ENCODE data around the gene SIGLEC14.

GRCh38 chr19:51691584-51692428 is 45.2 kb upstream of the SIGLEC14 start:
- TF ChIP-seq KLF16 (tag by site-specific recombination; IDR thresholded peaks at IDR 0.05) (no peak), ZNF660 (tag by site-specific recombination; IDR thresholded peaks at IDR 0.05) (no peak), TSHZ1 (tag by site-specific recombination; IDR thresholded peaks at IDR 0.05; ENCODE audit: borderline replicate concordance) (no peak), ZBTB7A (tag by site-specific recombination; IDR thresholded peaks at IDR 0.05; ENCODE audit: low read depth) (no peak), ZSCAN30 (tag by site-specific recombination; IDR thresholded peaks at IDR 0.05) (no peak), ZNF843 (tag by site-specific recombination; IDR thresholded peaks at IDR 0.05) (no peak), CTCF (tag by site-specific recombination; IDR thresholded peaks at IDR 0.05) (no peak), ZNF133 (tag by site-specific recombination; IDR thresholded peaks at IDR 0.05) (no peak), ZNF626 (tag by site-specific recombination; IDR thresholded peaks at IDR 0.05) (no peak), ZNF747 (tag by site-specific recombination; IDR thresholded peaks at IDR 0.05) (no peak), BCL11B (tag by site-specific recombination; IDR thresholded peaks at IDR 0.05; ENCODE audit: low read depth) (no peak), ZNF561 (tag by site-specific recombination; IDR thresholded peaks at IDR 0.05; ENCODE audit: borderline replicate concordance) (no peak)

All from HEK293 (cell line).